ENCODE data around the gene PDZRN3. TPM values are rescaled to one million over a fixed set of nuclear protein-coding genes. Genes with fewer than 3 reads are reported as not detected.

Gene PDZRN3
- total and polyA plus RNA-seq, 2 of the 13 experiments (the other 11 are each of a cell fraction or from before 2014, with no cell fraction given): not detected

GRCh38 chr3:73385568-73385967 lies 239.2 kb downstream of the PDZRN3 start (continued):
- TF ChIP-seq HNF1B (CRISPR knock-in tag; IDR thresholded peaks at IDR 0.05) (no peak), TFE3 (CRISPR knock-in tag; IDR thresholded peaks at IDR 0.05) (no peak)

GRCh38 chr3:73384091-73384906 lies 240.4 kb downstream of the PDZRN3 start:
- no peaks in the 10 kb centered on the region for H3K27me3 ChIP-seq (ENCODE audit: control insufficient read depth in 1 of 2, insufficient read depth in 2 of 2, low read length in 2 of 2)
- no peaks in the 10 kb centered on the region for H3K36me3 ChIP-seq (replicated peaks in 1 of 2; ENCODE audit: control insufficient read depth in 1 of 2, insufficient read depth in 2 of 2, low read length in 2 of 2)
- H2AFZ ChIP-seq (ENCODE audit: low read length): no peak overlapping the region
- ChIA-PET POLR2A (no interaction called here), CTCF (ENCODE audit: low intra/inter-chr PET ratio, low total read pairs) (no interaction called here)
- WGBS (ENCODE audit: low lambda C conversion rate): 89% methylated on average over 35 of the region's 66 CpGs
- no peak overlapping the region for H3K4me3 ChIP-seq (replicated peaks in 1 of 3; ENCODE audit: insufficient read depth in 1 of 3, low read depth in 2 of 3, low read length in 3 of 3)
- in situ Hi-C loops (cut with HindIII; ENCODE audit: extremely low pct_ligation_motif_present, low pct_unique_long_range_greater_than_20kb) (no loop called here), intact Hi-C loops (cut with micrococcal nuclease; ENCODE audit: unreplicated experiment) (no loop called here)
- BruUV-seq (replicated peaks): no TSS peak
- no peaks in the 10 kb centered on the region for H3K4me1 ChIP-seq (ENCODE audit: insufficient read depth, low read length)
- H3K79me2 ChIP-seq (ENCODE audit: insufficient read depth, low read length): no peaks in the 10 kb centered on the region
- no peaks in the 10 kb centered on the region for H4K20me1 ChIP-seq (ENCODE audit: insufficient read depth, low read length)
- DNase-seq (ENCODE audit: low spot score): no peak
- no peak overlapping the region for H3K9ac ChIP-seq (ENCODE audit: insufficient read depth, low read depth, low read length)
- no peak overlapping the region for H3K27ac ChIP-seq (ENCODE audit: extremely low read length, insufficient read depth, low read length)
- no peak overlapping the region for H3K4me2 ChIP-seq (ENCODE audit: low read depth, low read length)
- H3K9me3 ChIP-seq (ENCODE audit: low read length): no peaks in the 10 kb centered on the region
- FAIRE-seq: no peak
- ATAC-seq: no peak
- TF ChIP-seq ZFP62 (CRISPR knock-in tag; IDR thresholded peaks at IDR 0.05): no peak
- no peak for TF ChIP-seq ZNF816 (CRISPR knock-in tag; IDR thresholded peaks at IDR 0.05; ENCODE audit: borderline replicate concordance)
- no peak for TF ChIP-seq STAT6 (CRISPR knock-in tag; IDR thresholded peaks at IDR 0.05; ENCODE audit: borderline replicate concordance)
- no peak for TF ChIP-seq ZNF691 (CRISPR knock-in tag; IDR thresholded peaks at IDR 0.05; ENCODE audit: borderline replicate concordance, low read depth)
- no peak for TF ChIP-seq ZMYM2 (CRISPR knock-in tag; IDR thresholded peaks at IDR 0.05)
- no peak for TF ChIP-seq ZNF614 (CRISPR knock-in tag; IDR thresholded peaks at IDR 0.05; ENCODE audit: borderline replicate concordance)
- TF ChIP-seq ZNF333 (CRISPR knock-in tag; IDR thresholded peaks at IDR 0.05; ENCODE audit: borderline replicate concordance): no peak
- TF ChIP-seq PRMT3 (CRISPR knock-in tag; IDR thresholded peaks at IDR 0.05; ENCODE audit: borderline replicate concordance, low read depth): no peak

Data from HepG2 (cell line).